ENCODE data around the gene RIOK1. TPM values are rescaled to one million over a fixed set of nuclear protein-coding genes. Genes with fewer than 3 reads are reported as not detected.
A peak's percentile ranks its signal among the peaks of the same experiment; 100 is the strongest.

Gene RIOK1
- total and polyA plus RNA-seq, 2 of the 8 experiments (the other 6 are each of a cell fraction or from before 2014, with no cell fraction given) = 11.8 to 26.9 TPM

DNA sequence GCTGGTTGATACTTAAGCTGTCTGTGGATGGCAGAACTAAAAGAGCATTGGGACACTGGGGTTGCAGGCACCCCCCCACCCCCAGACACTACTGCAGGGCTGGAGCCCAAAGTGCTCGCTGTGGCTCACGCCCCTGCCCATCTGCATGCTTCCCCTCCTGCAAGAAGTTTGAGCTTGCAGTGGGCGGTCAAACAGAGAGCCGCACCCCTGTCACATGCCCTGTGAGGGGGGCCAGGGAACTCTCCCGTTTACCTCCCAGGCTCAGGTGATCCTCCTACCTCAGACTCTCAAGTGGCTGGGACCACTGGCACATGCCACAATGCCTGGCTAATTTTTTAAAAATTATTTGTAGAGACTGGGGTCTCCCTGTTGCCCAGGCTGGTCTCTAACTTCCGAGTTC, 63.3 kb downstream of the RIOK1 start (continued):
- TF ChIP-seq TCF12 (IDR thresholded peaks at IDR 0.05; ENCODE audit: low read depth, low read length) = no peak
- no peak for TF ChIP-seq SP4 (IDR thresholded peaks at IDR 0.05; ENCODE audit: low read length)
- TF ChIP-seq EZH2 (IDR thresholded peaks at IDR 0.05; ENCODE audit: low read depth, low read length, severe bottlenecking) = no peak
- TF ChIP-seq GABPA (IDR thresholded peaks at IDR 0.05; ENCODE audit: borderline replicate concordance, insufficient read depth, low read length) = no peak
- TF ChIP-seq MAX (IDR thresholded peaks at IDR 0.05) = peak; percentile 29; the same call in 1 of the 2 replicates

Measured in H1 (cell line).